ENCODE data around the gene FMR1.

FMR1 gene

DNA sequence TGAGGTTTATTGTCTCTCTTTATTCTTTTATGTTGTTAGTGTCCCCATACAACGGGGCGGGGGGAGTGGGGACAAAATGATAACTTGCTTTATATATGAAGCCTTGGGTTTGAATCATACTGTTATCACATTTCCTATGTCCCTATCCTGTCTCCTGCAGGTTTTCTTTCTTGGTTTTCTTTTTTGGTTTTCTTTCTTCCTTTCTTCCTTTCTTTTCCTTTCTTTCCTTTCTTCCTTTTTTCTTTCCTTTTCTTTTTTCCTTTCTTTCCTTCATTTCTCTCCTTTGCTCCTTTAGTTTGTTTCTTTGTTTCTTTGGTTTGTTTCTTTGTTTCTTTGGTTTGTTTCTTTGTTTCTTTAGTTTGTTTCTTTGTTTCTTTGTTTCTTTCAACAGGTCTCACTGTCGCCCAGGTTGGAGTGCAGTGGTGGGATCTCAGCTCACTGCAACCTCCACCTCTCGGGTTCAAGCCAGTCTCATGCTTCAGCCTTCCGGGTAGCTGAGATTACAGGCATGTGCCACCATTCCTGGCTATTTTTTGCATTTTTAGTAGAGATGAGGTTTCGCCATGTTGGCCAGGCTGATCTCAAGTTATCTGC is 4.8 kb downstream of the FMR1 start:
- no peak for DNase-seq

- no peak for DNase-seq
Measured at GRCh38 chrX:147917700-147918695, 6.3 kb downstream of the FMR1 start.

DNA sequence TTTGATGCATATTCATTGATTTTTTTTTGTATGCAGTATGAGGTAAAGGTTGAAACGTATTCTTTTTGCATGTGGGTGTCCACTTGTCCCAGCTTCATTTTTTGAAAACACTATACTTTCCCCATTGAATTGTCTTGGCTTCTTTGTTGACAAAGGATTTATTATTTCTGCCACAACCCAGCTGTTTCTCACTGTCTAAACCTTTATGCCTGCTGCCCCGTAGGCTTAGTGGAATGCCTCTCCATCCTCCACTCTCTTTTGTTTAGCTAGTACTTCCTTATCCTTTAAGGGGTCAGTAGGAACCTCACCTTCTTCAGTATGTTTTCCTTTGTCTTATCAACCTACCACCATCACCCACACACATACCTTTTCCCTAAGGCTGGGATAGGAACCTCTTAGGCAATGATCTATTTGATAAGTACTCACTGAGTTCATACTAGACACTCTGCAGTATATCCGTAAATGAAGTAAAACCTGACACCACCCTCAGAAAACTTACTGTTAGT is 8.5 kb downstream of the FMR1 start:
- no peak for DNase-seq

- no peak for DNase-seq
Measured at GRCh38 chrX:147923605-147924004, 11.9 kb downstream of the FMR1 start.

DNA sequence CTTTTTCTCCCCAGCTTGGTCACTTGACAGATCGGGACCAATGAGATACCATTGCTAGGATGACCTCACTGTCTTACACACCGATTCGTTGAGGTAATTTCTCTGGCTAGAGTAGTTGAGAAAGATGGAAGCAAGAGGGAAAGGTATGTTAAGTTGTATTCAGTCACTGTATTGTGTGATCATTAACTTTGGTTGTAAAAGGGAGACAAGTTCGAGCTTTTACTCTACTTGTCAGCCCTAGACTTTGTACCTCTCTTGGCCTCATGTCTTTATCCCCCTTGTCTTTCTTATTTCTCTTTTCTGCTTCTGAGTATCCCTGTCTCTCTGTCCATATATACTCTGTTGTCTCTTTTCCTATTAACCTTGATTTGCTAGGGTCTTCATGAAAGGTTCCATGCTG is 15.5 kb downstream of the FMR1 start:
- DNase-seq, result no peak

DNA sequence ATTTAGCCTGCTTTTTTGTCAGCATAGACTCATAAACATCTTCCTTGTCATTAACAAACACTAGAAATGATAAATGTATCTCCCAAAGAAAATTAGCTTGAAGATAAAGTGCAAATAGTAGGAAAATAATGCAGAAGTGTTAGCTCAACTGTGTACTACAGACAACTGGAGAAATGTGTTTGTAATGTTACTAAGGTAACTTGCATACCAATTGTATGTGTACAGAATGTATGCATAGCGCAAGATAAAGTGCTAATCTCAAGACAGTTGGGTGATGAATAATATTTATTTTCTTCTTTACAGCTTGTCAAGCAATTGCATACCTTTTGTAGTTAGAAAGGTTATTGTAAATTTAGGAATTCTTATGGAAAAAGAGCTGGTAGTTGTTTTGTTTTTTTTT is 22.1 kb downstream of the FMR1 start:
- DNase-seq, result no peak

DNA sequence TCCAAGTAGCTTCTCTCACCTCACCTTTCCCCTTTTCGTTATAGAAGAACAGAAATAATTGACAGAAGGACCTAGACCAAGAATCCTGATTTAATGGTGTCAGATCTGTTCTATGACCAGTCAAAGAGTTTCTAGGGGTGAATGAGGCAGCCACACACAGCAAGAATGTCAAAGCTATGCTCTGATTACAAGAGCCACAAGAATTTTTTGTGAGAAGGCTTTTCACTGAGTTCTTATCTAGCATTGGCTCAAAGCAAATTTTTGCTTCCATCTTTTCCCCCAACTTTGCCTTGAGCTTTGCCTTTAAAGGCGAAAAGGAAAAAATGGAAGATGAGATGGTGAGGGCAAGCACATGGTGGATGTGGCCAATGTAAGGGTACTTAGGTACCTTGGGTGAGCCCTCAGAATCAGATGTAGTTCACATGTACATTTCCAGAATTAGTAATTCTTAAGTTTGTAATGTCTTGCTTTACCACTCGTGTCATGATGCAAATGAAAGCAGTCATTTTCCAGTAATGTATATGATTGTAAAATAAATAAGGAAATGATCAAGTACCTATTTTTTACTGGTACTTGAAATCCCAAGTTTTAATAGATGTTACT is 23.5 kb downstream of the FMR1 start:
- no peak for DNase-seq

- no peak for DNase-seq
Measured at GRCh38 chrX:147945286-147945685, 33.6 kb downstream of the FMR1 start.

- no peak for DNase-seq
Measured at GRCh38 chrX:147948531-147948930, 36.8 kb downstream of the FMR1 start.

DNA sequence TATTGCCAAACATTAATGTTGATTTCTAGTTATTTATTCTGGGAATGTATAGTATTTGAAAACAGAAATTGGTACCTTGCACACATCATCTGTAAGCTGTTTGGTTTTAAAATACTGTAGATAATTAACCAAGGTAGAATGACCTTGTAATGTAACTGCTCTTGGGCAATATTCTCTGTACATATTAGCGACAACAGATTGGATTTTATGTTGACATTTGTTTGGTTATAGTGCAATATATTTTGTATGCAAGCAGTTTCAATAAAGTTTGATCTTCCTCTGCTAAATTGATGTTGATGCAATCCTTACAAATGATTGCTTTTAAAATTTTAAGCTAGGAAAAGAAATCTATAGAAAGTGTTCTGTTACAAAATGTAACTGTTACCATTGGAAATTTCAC is 38.6 kb downstream of the FMR1 start:
- DNase-seq, result no peak

GRCh38 chrX:147953976-147954375 is 42.3 kb downstream of the FMR1 start:
- DNase-seq, result no peak

DNA sequence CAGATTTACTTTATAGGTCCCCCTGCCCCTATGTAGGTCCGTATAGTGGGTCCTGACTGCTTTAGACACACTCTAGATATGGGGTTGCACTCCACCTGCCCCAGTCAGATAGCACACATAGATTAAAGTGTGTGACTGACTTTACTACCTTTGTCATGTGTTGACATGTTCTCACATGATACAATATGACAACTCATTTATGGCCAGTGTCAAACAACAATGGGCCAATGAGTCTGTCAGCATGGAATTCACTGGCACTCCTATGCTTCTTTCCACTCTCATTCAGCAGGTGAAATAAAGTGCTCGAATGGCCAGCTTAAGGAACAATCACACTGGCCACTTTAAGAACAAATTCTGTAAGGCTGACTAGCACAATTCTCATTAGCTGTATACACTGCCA is 45.6 kb downstream of the FMR1 start:
- DNase-seq, result no peak

DNA sequence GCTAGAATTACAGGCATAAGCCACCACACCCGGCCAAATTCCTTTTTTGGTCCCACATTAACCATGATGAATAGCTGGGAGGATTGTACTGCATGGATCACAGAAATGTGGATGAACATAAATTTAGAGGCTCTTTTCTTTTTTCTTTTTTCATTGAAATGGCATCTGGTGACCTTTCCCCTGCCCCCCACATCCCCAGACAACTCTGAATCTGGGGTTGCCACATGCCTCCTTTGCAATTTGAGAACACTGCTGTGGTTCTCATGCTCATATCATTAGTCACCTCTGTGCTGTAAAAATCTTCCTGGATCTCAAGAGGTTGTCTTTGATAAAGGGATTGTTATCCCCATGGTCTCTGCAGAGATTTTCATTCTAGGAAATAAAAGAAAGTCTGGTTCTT is 46.6 kb downstream of the FMR1 start:
- no peak for DNase-seq

- no peak for DNase-seq
Measured at GRCh38 chrX:147960722-147961121, 49.0 kb downstream of the FMR1 start.

DNA sequence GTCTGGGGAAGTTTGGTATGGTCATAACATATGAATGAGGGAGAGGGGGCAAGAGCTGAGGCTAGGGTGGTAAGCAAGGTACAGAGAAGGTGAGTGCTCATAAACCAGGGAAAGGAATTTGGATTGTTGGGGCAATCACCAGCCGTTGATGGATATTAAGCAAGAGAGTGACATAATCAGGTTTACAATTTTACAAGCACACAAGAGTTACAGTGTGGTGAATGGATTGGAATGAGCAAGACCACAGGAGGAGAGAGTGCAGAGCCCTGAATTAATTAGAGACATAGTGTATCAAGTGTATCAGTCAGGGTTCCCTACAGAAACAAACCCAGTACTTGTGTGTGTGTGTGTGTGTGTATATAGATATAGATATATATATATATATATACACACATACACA is 50.8 kb downstream of the FMR1 start:
- no peak for DNase-seq

DNA sequence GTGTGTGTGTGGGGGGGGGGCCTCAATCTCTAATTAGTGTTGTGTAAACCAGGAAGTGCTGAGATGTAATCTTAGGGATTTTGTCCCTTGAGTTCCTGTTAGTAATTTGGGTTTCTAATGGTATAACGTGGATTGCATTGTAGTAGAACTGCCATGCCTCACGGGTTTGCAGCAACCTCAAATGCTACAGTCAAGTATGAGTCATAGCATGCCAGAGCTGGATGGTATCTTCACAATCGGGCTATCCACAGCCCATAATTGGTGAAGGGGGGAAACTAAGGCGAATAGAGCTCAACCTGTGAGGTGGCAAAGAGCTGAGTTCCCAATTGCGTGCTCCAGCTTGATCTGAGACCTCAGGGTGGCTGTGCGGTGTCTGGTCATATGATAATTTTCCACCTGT is 67.2 kb downstream of the FMR1 start:
- no peak for DNase-seq

GRCh38 chrX:147981038-147981752 is 69.5 kb downstream of the FMR1 start, which contains the start of gene FMR1NB:
TSS of gene FMR1NB (plus strand) at chrX:147981337. CDS start at chrX:147981403, 66 bp downstream.
- no peak for DNase-seq
